DOHH2 (cell line): ENCODE data around the gene MC4R.
A peak's percentile ranks its signal among the peaks of the same experiment; 100 is the strongest.

Experiments
- H3F3A ChIP-seq: fragments of 200-600 bp; sonication (generic), shearing (Covaris generic); 2 replicates; pipeline ENCODE4 v1.6.0; 2016; ENCODE audit warnings: antibody characterized with exemption, mild to moderate bottlenecking; ENCODE audit not compliant: control insufficient read depth, insufficient read depth
- H3K27ac ChIP-seq: fragments of 200-600 bp; sonication (generic); 2 replicates; pipeline ENCODE4 v1.5.1; 2014; ENCODE audit warnings: low read depth, mild to moderate bottlenecking, low read length, moderate library complexity
- H3K27me3 ChIP-seq: fragments of 200-600 bp; sonication (generic); 2 replicates; pipeline ENCODE4 v1.6.1; 2014; ENCODE audit warnings: mild to moderate bottlenecking, low read length, mixed read lengths; ENCODE audit not compliant: control insufficient read depth
- H3K36me3 ChIP-seq: fragments of 200-600 bp; sonication (generic); 2 replicates; pipeline ENCODE4 v1.6.1; 2014; ENCODE audit warnings: mild to moderate bottlenecking, low read length, moderate library complexity, mixed read lengths; ENCODE audit not compliant: control insufficient read depth
- H3K4me1 ChIP-seq: fragments of 200-600 bp; sonication (generic); 2 replicates; pipeline ENCODE4 v1.6.1; 2014; ENCODE audit warnings: mild to moderate bottlenecking, low read length, mixed read lengths; ENCODE audit not compliant: control insufficient read depth
- H3K4me2 ChIP-seq: fragments of 200-600 bp; sonication (generic); 2 replicates; pipeline ENCODE4 v1.6.0; 2014; ENCODE audit warnings: mild to moderate bottlenecking, low read length, moderate library complexity
- H3K4me3 ChIP-seq: fragments of 200-600 bp; sonication (generic); 2 replicates; pipeline ENCODE4 v1.5.1; 2014; ENCODE audit warnings: mild to moderate bottlenecking, low read length, mixed read lengths
- H3K79me2 ChIP-seq: fragments of 200-600 bp; sonication (generic); 2 replicates; pipeline ENCODE4 v1.6.1; 2014; ENCODE audit warnings: mild to moderate bottlenecking, low read length, mixed read lengths; ENCODE audit not compliant: control insufficient read depth
- H3K9me2 ChIP-seq: fragments of 200-600 bp; sonication (generic); replicated peaks from 2 replicates; pipeline ENCODE4 v1.6.1; 2014; ENCODE audit warnings: mild to moderate bottlenecking, low read length, mixed read lengths; ENCODE audit not compliant: control insufficient read depth
- H3K9me3 ChIP-seq: fragments of 200-600 bp; sonication (generic); 2 replicates; pipeline ENCODE4 v1.6.1; 2014; ENCODE audit warnings: antibody characterized with exemption, low read length, mixed read lengths; ENCODE audit not compliant: control insufficient read depth, insufficient read depth
- H4K20me1 ChIP-seq: fragments of 200-600 bp; sonication (generic); 2 replicates; pipeline ENCODE4 v1.6.0; 2014; ENCODE audit warnings: low read depth, mild to moderate bottlenecking, antibody characterized with exemption, low read length, moderate library complexity; ENCODE audit not compliant: control insufficient read depth, insufficient read depth
- EZH2phosphoT487 ChIP-seq: fragments of 200-600 bp; sonication (generic); IDR thresholded peaks from 2 replicates; pipeline ENCODE4 v1.6.1; 2017; ENCODE audit warnings: borderline replicate concordance, mild to moderate bottlenecking, antibody characterized with exemption, low read length, moderate library complexity, mixed read lengths
- TF ChIP-seq, protein P1 (sequence below): fragments of 200-600 bp; sonication (generic); IDR thresholded peaks from one replicate; pipeline ENCODE4 v1.5.1; 2014; ENCODE audit warnings: antibody characterized with exemption, mild to moderate bottlenecking, low read depth, low read length; ENCODE audit not compliant: poor library complexity, severe bottlenecking

The MC4R gene

DNA sequence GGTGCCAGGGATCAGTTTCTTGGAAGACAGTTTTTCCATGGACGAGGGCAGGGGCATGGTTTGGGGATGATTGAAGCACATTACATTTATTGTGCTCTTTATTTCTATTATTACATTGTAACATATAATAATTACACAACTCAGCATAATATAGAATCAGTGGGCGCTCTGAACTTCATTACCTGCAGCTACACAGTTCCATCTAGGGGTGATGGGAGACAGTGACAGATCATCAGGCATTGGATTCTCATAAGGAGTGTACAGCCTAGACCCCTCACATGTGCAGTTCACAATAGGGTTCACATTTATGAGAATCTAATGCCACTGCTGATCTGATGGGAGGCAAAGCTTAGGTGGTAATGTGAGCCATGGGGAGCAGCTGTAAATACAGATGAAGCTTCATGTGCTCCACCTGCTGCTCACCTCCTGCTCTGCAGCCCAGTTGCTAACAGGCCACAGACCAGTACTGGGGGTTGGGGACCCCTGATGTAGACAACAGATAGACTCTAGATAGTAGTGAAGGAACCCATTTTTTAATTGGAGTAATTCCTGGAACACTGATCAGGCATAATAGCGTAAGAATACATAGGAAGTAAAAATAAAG lies 41.5 kb upstream of the MC4R start:
- H3K4me1 ChIP-seq: 0 out of 2 replicates have a peak, but pooled peaks cover 2% of the 10 kb centered on the region
- H3K9me3 ChIP-seq: no peaks in the 10 kb centered on the region
- no peak overlapping the region for H3K4me2 ChIP-seq
- no peaks in the 10 kb centered on the region for H3K9me2 ChIP-seq
- no peaks in the 10 kb centered on the region for H3K36me3 ChIP-seq
- no peak overlapping the region for H3K27ac ChIP-seq
- no peaks in the 10 kb centered on the region for H4K20me1 ChIP-seq
- H3F3A ChIP-seq: no peaks in the 10 kb centered on the region
- no peak for TF ChIP-seq EZH2phosphoT487
- TF ChIP-seq, protein P1, sequence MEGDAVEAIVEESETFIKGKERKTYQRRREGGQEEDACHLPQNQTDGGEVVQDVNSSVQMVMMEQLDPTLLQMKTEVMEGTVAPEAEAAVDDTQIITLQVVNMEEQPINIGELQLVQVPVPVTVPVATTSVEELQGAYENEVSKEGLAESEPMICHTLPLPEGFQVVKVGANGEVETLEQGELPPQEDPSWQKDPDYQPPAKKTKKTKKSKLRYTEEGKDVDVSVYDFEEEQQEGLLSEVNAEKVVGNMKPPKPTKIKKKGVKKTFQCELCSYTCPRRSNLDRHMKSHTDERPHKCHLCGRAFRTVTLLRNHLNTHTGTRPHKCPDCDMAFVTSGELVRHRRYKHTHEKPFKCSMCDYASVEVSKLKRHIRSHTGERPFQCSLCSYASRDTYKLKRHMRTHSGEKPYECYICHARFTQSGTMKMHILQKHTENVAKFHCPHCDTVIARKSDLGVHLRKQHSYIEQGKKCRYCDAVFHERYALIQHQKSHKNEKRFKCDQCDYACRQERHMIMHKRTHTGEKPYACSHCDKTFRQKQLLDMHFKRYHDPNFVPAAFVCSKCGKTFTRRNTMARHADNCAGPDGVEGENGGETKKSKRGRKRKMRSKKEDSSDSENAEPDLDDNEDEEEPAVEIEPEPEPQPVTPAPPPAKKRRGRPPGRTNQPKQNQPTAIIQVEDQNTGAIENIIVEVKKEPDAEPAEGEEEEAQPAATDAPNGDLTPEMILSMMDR: peak; percentile 67
- no peaks in the 10 kb centered on the region for H3K79me2 ChIP-seq
- H3K27me3 ChIP-seq: no peaks in the 10 kb centered on the region
- no peak overlapping the region for H3K4me3 ChIP-seq

DNA sequence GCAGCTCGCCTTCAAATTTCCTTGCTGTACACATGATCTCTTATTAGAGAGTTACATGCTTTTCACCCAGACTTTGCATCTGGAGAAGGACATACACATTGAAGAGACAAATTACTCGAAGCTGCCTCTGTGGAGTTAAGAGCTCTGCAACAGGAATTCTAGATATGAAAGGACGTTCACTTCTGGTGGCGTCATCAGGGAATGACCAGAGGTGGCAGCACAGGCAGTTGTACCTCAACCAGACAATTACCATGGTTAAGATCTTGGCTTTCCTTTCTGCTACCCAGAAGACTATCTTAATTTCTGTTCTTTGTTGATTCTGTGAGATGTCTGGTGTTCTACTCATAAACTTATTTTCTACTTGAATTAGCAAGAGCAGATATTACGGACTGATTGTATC lies 39.1 kb upstream of the MC4R start:
- 0 out of 2 replicates have a peak, but pooled peaks cover 3% of the 10 kb centered on the region for H3K27me3 ChIP-seq
- no peaks in the 10 kb centered on the region for H4K20me1 ChIP-seq
- no peaks in the 10 kb centered on the region for H3K9me3 ChIP-seq
- H3K4me3 ChIP-seq: no peak overlapping the region
- H3K36me3 ChIP-seq: no peaks in the 10 kb centered on the region
- no peak overlapping the region for H3K27ac ChIP-seq
- no peaks in the 10 kb centered on the region for H3F3A ChIP-seq
- TF ChIP-seq, protein P1: peak; percentile 34
- no peak for TF ChIP-seq EZH2phosphoT487
- H3K4me1 ChIP-seq: no peaks in the 10 kb centered on the region
- no peaks in the 10 kb centered on the region for H3K9me2 ChIP-seq
- no peak overlapping the region for H3K4me2 ChIP-seq
- no peaks in the 10 kb centered on the region for H3K79me2 ChIP-seq

DNA sequence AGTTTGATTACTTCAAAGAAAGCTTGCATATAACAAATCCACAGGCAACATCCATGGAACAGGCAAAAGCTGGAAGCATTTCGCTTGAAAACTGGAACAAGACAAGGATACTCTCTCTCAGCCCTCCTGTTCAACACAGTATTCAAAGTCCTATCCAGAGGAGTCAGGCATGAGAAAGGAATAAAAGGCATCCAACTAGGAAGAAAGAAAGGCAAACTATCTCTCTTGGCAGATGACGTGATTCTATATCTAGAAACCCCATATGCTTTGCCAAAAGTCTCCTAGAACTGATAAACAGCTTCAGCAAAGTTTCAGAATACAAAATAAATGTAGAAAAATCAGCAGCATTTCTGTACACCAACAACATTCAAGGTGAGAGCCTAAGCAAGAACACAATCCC lies 34.1 kb upstream of the MC4R start:
- Histone ChIP-seq H3K27ac (no peak overlapping the region), H4K20me1 (no peaks in the 10 kb centered on the region), H3F3A (no peaks in the 10 kb centered on the region), H3K4me3 (no peak overlapping the region), H3K4me1 (no peaks in the 10 kb centered on the region), H3K9me3 (no peaks in the 10 kb centered on the region), H3K27me3 (0 out of 2 replicates have a peak, but pooled peaks cover 5% of the 10 kb centered on the region), H3K4me2 (no peak overlapping the region), H3K36me3 (no peaks in the 10 kb centered on the region), H3K9me2 (no peaks in the 10 kb centered on the region), H3K79me2 (no peaks in the 10 kb centered on the region)
- no peak for TF ChIP-seq EZH2phosphoT487
- TF ChIP-seq, protein P1: no peak
